Cardiac septum (tissue), 1 donor: ENCODE data around the gene HEXD. TPM values are rescaled to one million over a fixed set of nuclear protein-coding genes. Genes with fewer than 3 reads are reported as not detected.
"Not testable (repeated sequence)": the region's sequence is repeated elsewhere in the genome, so short reads cannot be mapped to it uniquely, and the experiment has no call there.

ENCODE experiments used
- DNase-seq: peaks from one replicate; pipeline ENCODE4 v3.0.0-alpha.2; 2020; ENCODE audit warnings: low spot score
- intact Hi-C: fragments of 100-400 bp; cut with DNase I; formaldehyde crosslinking; loops from one replicate; pipeline ENCODE4 v1.14.0; 2022
- total RNA-seq: library from RNA; stranded (reverse); fragmentation: NEBNext Ultra II Directional; extraction: Animal tissue kit (Norgen Biotek cat#: 25700); gene quantifications from one replicate; pipeline ENCODE4 v1.2.1, GENCODE V29; 2021
- donor health status: DM: no; HTN: no; CAD: no.

HEXD gene
- total RNA-seq, 1 donor from 2014 or later, result 14.3 TPM

- intact Hi-C loops, DNase-seq: not testable (repeated sequence)
Measured at GRCh38 chr17:82381703-82382009, 36.5 kb upstream of the HEXD start.

- intact Hi-C loops, DNase-seq: not testable (repeated sequence)
Measured at GRCh38 chr17:82382220-82382932, 35.8 kb upstream of the HEXD start.

GRCh38 chr17:82382933-82383255 is 35.3 kb upstream of the HEXD start:
- intact Hi-C loops, result no loop called here
- DNase-seq, result no peak

- intact Hi-C loops, result no loop called here
- DNase-seq, result no peak
Measured at GRCh38 chr17:82383411-82383810, 34.7 kb upstream of the HEXD start.

- no peak for DNase-seq
- intact Hi-C loops, result no loop called here
Measured at GRCh38 chr17:82384051-82384729, 34.0 kb upstream of the HEXD start.

GRCh38 chr17:82384730-82385481 is 33.2 kb upstream of the HEXD start:
- intact Hi-C loops, result loop anchor here (1.0 kb wide), 1 partner anchor 22 kb away; no protein-coding TSS in a partner anchor
- DNase-seq, result no peak

GRCh38 chr17:82385559-82386254 is 32.4 kb upstream of the HEXD start:
- DNase-seq, result no peak
- intact Hi-C loops, result loop anchor here (1.0 kb wide), 1 partner anchor 22 kb away; no protein-coding TSS in a partner anchor

- intact Hi-C loops, result no loop called here
- no peak for DNase-seq
Measured at GRCh38 chr17:82386255-82386831, 31.8 kb upstream of the HEXD start.

- intact Hi-C loops, result no loop called here
- no peak for DNase-seq
Measured at GRCh38 chr17:82386881-82387704, 31.1 kb upstream of the HEXD start.

- intact Hi-C loops, result no loop called here
- no peak for DNase-seq
Measured at GRCh38 chr17:82387705-82388106, 30.4 kb upstream of the HEXD start.

- no peak for DNase-seq
Measured at GRCh38 chr17:82388223-82388921, 29.8 kb upstream of the HEXD start.

GRCh38 chr17:82388922-82389283 is 29.2 kb upstream of the HEXD start:
- no peak for DNase-seq
- intact Hi-C loops, result no loop called here

More at GRCh38 chr17:82388223-82388921, 29.8 kb upstream of the HEXD start:
- intact Hi-C loops, result no loop called here

- DNase-seq, result no peak
Measured at GRCh38 chr17:82389379-82389778, 28.8 kb upstream of the HEXD start.

GRCh38 chr17:82390015-82390859 is 27.9 kb upstream of the HEXD start:
- DNase-seq, result no peak
- intact Hi-C loops, result no loop called here

More at GRCh38 chr17:82389379-82389778, 28.8 kb upstream of the HEXD start:
- intact Hi-C loops, result no loop called here

GRCh38 chr17:82390860-82391435 is 27.2 kb upstream of the HEXD start:
- no peak for DNase-seq
- intact Hi-C loops, result no loop called here

GRCh38 chr17:82391496-82392066 is 26.6 kb upstream of the HEXD start:
- DNase-seq, result no peak
- intact Hi-C loops, result no loop called here
